Natural killer cell (primary cell): Measurements from ENCODE around the gene BTBD19. TPM values are rescaled to one million over a fixed set of nuclear protein-coding genes. Genes with fewer than 3 reads are reported as not detected.

Experiments
- ATAC-seq, 3 donors: fragments of 150-1000 bp in 2 of 3; fragments of 200-7000 bp in 1 of 3; cut with Tn5 transposase; 1 replicate in 1 of 3; 2 replicates in 2 of 3; pipeline ENCODE4 v1.10.0; 2021; ENCODE audit warnings: mild to moderate bottlenecking in 2 of 3, moderate library complexity in 2 of 3
- DNase-seq, 2 donors: peaks; one replicate each; pipeline versions ENCODE4 v3.0.0 to v3.0.0-alpha.2; 2013 to 2021; ENCODE audit warnings: mixed read lengths in 1 of 2
- H3K27ac ChIP-seq: one replicate; pipeline ENCODE4 v1.5.1; 2013; ENCODE audit warnings: mild to moderate bottlenecking, low read length
- H3K27me3 ChIP-seq: one replicate; pipeline ENCODE4 v1.6.1; 2013; ENCODE audit warnings: low read length; ENCODE audit not compliant: control insufficient read depth, insufficient read depth
- H3K36me3 ChIP-seq: one replicate; pipeline ENCODE4 v1.6.1; 2013; ENCODE audit warnings: low read length; ENCODE audit not compliant: control insufficient read depth, insufficient read depth
- H3K4me1 ChIP-seq: one replicate; pipeline ENCODE4 v1.6.1; 2013; ENCODE audit warnings: low read length; ENCODE audit not compliant: control insufficient read depth, insufficient read depth
- H3K4me3 ChIP-seq: one replicate; pipeline ENCODE4 v1.5.1; 2013; ENCODE audit warnings: low read length
- H3K9me3 ChIP-seq: one replicate; pipeline ENCODE4 v1.6.1; 2013; ENCODE audit warnings: low read length; ENCODE audit not compliant: control insufficient read depth, insufficient read depth
- H3K27ac Mint-ChIP-seq, 2 donors: one replicate each; pipeline ENCODE4 v1.8.0; 2022; ENCODE audit warnings: mild to moderate bottlenecking in 2 of 2, mixed read lengths in 2 of 2, moderate library complexity in 1 of 2
- H3K27me3 Mint-ChIP-seq, 2 donors: one replicate each; pipeline ENCODE4 v1.8.0; 2022; ENCODE audit warnings: low read depth in 2 of 2, mixed read lengths in 2 of 2
- H3K36me3 Mint-ChIP-seq: one replicate; pipeline ENCODE4 v1.8.0; 2022; ENCODE audit warnings: mixed read lengths
- H3K4me1 Mint-ChIP-seq, 2 donors: one replicate each; pipeline ENCODE4 v1.8.0; 2022; ENCODE audit warnings: mixed read lengths in 2 of 2
- H3K4me3 Mint-ChIP-seq: one replicate; pipeline ENCODE4 v1.8.0; 2022; ENCODE audit warnings: mild to moderate bottlenecking, moderate library complexity, mixed read lengths
- H3K9me3 Mint-ChIP-seq, 2 donors: one replicate each; pipeline ENCODE4 v1.8.0; 2022; ENCODE audit warnings: mixed read lengths in 2 of 2
- WGBS: methylation state at CpG from one replicate; pipeline ENCODE4 v1.1.7; 2013; ENCODE audit warnings: missing lambda C conversion rate; ENCODE audit not compliant: insufficient coverage; 5-methylcytosine and 5-hydroxymethylcytosine counted together
- intact Hi-C: fragments of 100-400 bp; cut with micrococcal nuclease; formaldehyde crosslinking; loops from one replicate; pipeline ENCODE4 v1.14.2; 2022
- total RNA-seq, 4 donors: library from RNA; stranded (reverse); fragments of 120-200 nt in 1 of 4; gene quantifications; one replicate each; pipeline versions ENCODE4 v1.2.3 to v1.2.4, GENCODE V29; 2013 to 2022
- TF ChIP-seq, protein P1 (sequence below): fragments of 200-600 bp; IDR thresholded peaks from one replicate; pipeline ENCODE4 v1.8.0; 2022; ENCODE audit warnings: antibody characterized with exemption

Gene BTBD19
- total RNA-seq, 3 donors from 2014 or later (not counting 1 experiment from before 2014, with no cell fraction given): 4.4 to 5.7 (median 4.9) TPM

DNA sequence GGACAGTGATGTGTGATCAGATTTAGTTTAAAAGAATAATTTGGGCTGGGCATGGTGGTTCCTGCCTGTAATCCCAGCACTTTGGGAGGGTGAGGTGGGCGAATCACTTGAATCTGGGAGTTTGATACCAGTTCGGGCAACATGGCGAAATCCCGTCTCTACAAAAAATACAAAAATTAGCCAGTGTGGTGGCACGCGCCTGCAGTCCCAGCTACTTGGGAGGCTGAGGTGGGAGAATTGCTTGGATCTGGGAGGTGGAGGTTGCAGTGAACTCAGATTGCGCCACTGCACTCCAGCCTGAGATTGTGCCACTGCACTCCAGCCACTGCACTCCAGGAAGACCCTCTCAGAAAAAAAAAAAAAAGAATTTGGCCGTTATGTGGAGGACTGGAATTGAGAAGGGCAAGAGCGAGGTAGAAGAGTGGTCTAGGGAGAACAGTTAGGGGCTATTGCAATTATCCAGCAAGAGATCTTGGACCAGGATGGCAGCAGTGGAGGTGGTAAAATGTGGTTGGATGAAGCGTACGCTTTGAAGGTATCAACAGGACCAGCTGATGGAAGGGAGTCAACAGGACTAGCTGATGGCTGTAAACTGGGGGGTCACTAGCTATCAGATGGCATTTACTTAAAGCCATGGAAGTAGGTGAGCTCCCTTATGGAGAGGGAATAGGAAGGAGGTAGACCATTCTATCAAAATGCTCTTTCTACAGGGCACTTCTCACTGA lies 9.6 kb downstream of the BTBD19 start:
- peaks cover 46% of the 10 kb centered on the region for H3K4me1 ChIP-seq
- Mint-ChIP-seq H3K4me1 (peaks cover 42 to 54% of the 10 kb centered on the region in 2 donors), H3K4me3 (peak overlapping the region; percentile 94), H3K27ac (peak overlapping the region; percentile 99 to 100), H3K36me3 (no peaks in the 10 kb centered on the region), H3K27me3 (no peaks in the 10 kb centered on the region), H3K9me3 (no peaks in the 10 kb centered on the region)
- no peaks in the 10 kb centered on the region for H3K36me3 ChIP-seq
- H3K4me3 ChIP-seq: no peak overlapping the region
- H3K27me3 ChIP-seq: no peaks in the 10 kb centered on the region
- no peaks in the 10 kb centered on the region for H3K9me3 ChIP-seq
- H3K27ac ChIP-seq: no peak overlapping the region
- TF ChIP-seq, protein P1, sequence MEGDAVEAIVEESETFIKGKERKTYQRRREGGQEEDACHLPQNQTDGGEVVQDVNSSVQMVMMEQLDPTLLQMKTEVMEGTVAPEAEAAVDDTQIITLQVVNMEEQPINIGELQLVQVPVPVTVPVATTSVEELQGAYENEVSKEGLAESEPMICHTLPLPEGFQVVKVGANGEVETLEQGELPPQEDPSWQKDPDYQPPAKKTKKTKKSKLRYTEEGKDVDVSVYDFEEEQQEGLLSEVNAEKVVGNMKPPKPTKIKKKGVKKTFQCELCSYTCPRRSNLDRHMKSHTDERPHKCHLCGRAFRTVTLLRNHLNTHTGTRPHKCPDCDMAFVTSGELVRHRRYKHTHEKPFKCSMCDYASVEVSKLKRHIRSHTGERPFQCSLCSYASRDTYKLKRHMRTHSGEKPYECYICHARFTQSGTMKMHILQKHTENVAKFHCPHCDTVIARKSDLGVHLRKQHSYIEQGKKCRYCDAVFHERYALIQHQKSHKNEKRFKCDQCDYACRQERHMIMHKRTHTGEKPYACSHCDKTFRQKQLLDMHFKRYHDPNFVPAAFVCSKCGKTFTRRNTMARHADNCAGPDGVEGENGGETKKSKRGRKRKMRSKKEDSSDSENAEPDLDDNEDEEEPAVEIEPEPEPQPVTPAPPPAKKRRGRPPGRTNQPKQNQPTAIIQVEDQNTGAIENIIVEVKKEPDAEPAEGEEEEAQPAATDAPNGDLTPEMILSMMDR: no peak
- 98% methylated on average over 11 of the region's 11 CpGs for WGBS
- no peak for ATAC-seq
- intact Hi-C loops: loop anchor here (2.0 kb wide), 2 partner anchors 17 to 87 kb away; partner anchors contain the start of genes PLK3 and RNU5D-1
- DNase-seq: peak in 1 of 2 donors; percentile 12

DNA sequence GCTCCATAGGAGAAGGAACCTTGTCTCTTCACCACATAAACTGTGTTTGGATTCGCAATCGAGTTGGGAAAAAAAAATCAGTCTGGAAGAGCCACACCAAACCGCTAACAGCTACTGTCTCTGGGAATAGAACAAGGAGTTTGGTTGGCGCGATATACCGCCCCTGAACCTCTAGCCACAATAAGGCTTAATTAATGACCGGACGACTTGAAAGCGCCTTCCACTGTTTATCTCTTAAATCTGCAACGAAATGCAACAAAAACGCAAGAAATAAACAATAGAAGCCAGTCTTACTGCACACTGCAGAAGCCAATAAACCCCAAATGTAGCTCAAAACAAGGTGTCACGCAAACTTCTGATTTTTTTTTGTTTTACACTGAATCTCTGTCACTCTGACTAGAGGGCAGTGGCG lies 10.9 kb downstream of the BTBD19 start:
- Histone ChIP-seq H3K27ac (peak overlapping the region; percentile 100), H3K27me3 (no peaks in the 10 kb centered on the region), H3K9me3 (no peaks in the 10 kb centered on the region), H3K4me1 (peaks cover 35% of the 10 kb centered on the region), H3K4me3 (peak overlapping the region; percentile 76), H3K36me3 (no peaks in the 10 kb centered on the region)
- Mint-ChIP-seq H3K27me3 (no peaks in the 10 kb centered on the region), H3K36me3 (no peaks in the 10 kb centered on the region), H3K4me3 (peak overlapping the region; percentile 94), H3K9me3 (no peaks in the 10 kb centered on the region), H3K27ac (peak overlapping the region; percentile 99 to 100), H3K4me1 (peaks cover 36 to 47% of the 10 kb centered on the region in 2 donors)
- DNase-seq (no peak), ATAC-seq (no peak)
- TF ChIP-seq, protein P1: no peak
- 0% methylated on average over 13 of the region's 13 CpGs for WGBS
- intact Hi-C loops: loop anchor here (1.0 to 2.0 kb wide), 3 partner anchors 18 to 88 kb away; partner anchors contain the start of genes PLK3 and RNU5D-1

- Mint-ChIP-seq H3K9me3 (no peaks in the 10 kb centered on the region), H3K4me3 (peak overlapping the region; percentile 94), H3K4me1 (peaks cover 33 to 44% of the 10 kb centered on the region in 2 donors), H3K27me3 (no peaks in the 10 kb centered on the region), H3K36me3 (no peaks in the 10 kb centered on the region), H3K27ac (peak overlapping the region; percentile 99 to 100)
- H3K9me3 ChIP-seq: no peaks in the 10 kb centered on the region
- peaks cover 30% of the 10 kb centered on the region for H3K4me1 ChIP-seq
- under 1% methylated on average over 33 of the region's 33 CpGs for whole genome bisulfite sequencing
- intact Hi-C loops: loop anchor here (1.0 to 2.0 kb wide), 3 partner anchors 19 to 89 kb away; partner anchors contain the start of genes PLK3 and RNU5D-1
- TF ChIP-seq, protein P1: no peak
- no peaks in the 10 kb centered on the region for H3K27me3 ChIP-seq
- peak overlapping the region; percentile 100 for H3K27ac ChIP-seq
- DNase-seq: peak; percentile 83 to 91
- ATAC-seq: peak; percentile 79 to 91 (median 81)
- H3K36me3 ChIP-seq: no peaks in the 10 kb centered on the region
- H3K4me3 ChIP-seq: peak overlapping the region; percentile 76
These were observed 11.4 kb downstream of the BTBD19 start for GRCh38 chr1:44819608-44820327.
